ENCODE measurements around the gene FAIM2. TPM values are rescaled to one million over a fixed set of nuclear protein-coding genes. Genes with fewer than 3 reads are reported as not detected.

Gene FAIM2
- total RNA-seq, 4 donors from 2014 or later, result 4.1 to 10.3 (median 7.4) TPM

DNA sequence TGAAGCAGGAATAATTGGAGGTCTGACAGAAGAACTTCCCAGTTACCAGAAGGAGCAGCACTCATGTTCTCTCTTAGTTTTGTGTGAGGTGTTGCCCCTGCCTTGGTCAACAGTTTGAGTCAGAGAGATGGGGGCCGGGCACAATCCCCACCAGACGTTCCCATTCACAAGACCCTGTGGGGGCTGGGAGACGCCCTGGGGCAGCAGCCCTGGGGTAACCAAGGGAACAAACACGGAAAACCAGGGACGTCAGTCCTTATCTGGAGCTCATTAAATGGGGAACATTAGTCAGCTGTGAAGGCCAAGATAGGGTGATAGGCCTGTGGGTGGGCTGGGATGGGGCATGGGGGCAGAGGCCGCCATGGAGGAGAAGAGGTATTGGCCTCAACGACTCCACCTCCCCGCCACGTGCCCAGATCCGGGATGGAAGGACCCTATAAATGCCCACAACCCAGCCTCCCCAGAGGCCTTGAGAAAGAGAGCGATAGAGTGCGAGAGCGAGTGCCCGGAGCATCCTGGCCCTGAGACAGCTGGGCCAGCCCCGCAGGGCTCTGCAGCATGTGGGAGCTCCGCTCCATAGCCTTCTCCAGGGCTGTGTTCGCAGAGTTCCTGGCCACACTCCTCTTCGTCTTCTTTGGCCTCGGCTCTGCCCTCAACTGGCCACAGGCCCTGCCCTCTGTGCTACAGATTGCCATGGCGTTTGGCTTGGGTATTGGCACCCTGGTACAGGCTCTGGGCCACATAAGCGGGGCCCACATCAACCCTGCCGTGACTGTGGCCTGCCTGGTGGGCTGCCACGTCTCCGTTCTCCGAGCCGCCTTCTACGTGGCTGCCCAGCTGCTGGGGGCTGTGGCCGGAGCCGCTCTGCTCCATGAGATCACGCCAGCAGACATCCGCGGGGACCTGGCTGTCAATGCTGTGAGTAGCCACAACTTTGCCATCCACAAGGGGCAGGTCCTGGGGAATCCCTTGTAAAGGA, 46.9 kb upstream of the FAIM2 start, which contains the start of gene AQP2:
TSS of gene AQP2 (plus strand) at position 465 of the 979 bp plus-strand sequence. CDS start at position 559, 94 bp downstream.
- intact Hi-C loops (cut with DNase I), result no loop called here
- Histone ChIP-seq H3K27me3 (peaks cover 0 to 52% (median 15%) of the 10 kb centered on the region in 4 donors), H3K9me3 (no peaks in the 10 kb centered on the region), H3K4me3 (no peak within 1 kb of the TSS), H3K27ac (replicated peaks in 1 of 4) (no peak within 1 kb of the TSS), H3K4me1 (peaks cover 0 to 11% (median 7%) of the 10 kb centered on the region in 4 donors), H3K36me3 (no peaks in the 10 kb centered on the region)
- no peak for DNase-seq (ENCODE audit: extremely low spot score)
- no peak for TF ChIP-seq EP300 (IDR thresholded peaks at IDR 0.05)
- TF ChIP-seq POLR2A (IDR thresholded peaks at IDR 0.05; ENCODE audit: low read depth), result no peak
- TF ChIP-seq, protein P1, sequence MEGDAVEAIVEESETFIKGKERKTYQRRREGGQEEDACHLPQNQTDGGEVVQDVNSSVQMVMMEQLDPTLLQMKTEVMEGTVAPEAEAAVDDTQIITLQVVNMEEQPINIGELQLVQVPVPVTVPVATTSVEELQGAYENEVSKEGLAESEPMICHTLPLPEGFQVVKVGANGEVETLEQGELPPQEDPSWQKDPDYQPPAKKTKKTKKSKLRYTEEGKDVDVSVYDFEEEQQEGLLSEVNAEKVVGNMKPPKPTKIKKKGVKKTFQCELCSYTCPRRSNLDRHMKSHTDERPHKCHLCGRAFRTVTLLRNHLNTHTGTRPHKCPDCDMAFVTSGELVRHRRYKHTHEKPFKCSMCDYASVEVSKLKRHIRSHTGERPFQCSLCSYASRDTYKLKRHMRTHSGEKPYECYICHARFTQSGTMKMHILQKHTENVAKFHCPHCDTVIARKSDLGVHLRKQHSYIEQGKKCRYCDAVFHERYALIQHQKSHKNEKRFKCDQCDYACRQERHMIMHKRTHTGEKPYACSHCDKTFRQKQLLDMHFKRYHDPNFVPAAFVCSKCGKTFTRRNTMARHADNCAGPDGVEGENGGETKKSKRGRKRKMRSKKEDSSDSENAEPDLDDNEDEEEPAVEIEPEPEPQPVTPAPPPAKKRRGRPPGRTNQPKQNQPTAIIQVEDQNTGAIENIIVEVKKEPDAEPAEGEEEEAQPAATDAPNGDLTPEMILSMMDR (IDR thresholded peaks at IDR 0.05), result no peak
- no peak for TF ChIP-seq POLR2AphosphoS5 (IDR thresholded peaks at IDR 0.05)
- 93% methylated on average over 13 of the region's 32 CpGs for WGBS

DNA sequence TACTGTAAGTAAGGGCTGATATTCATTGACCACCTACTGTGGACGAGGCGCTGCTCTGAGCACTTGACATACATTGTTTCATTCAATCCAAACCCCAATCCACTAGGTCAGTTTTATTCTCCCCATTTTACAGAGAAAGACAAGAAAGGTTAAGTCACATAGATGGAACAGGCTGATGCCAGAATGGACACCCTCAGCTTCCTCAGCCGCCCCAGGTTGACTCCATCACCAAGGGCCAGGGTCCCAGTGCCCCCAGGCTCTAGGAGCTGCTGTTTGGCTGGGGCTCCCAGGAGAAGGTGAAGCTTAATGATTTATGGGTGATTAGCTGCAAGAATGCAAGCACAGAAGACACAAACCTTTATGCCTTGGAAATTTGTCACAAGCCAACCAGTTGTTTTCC, 46.2 kb upstream of the FAIM2 start:
- DNase-seq (ENCODE audit: extremely low spot score), result no peak
- WGBS, result 100% methylated on average over 3 of the region's 3 CpGs
- Histone ChIP-seq H3K27ac (replicated peaks in 1 of 4) (no peak overlapping the region), H3K4me1 (peaks cover 5 to 11% (median 10%) of the 10 kb centered on the region in 4 donors), H3K9me3 (no peaks in the 10 kb centered on the region), H3K4me3 (no peak overlapping the region), H3K27me3 (peaks cover 0 to 45% (median 8%) of the 10 kb centered on the region in 4 donors), H3K36me3 (no peaks in the 10 kb centered on the region)
- intact Hi-C loops (cut with DNase I), result loop anchor here (5.0 kb wide), 1 partner anchor 83 kb away; no protein-coding TSS in a partner anchor
- TF ChIP-seq POLR2A (IDR thresholded peaks at IDR 0.05; ENCODE audit: low read depth) (no peak), POLR2AphosphoS5 (IDR thresholded peaks at IDR 0.05) (no peak), EP300 (IDR thresholded peaks at IDR 0.05) (no peak)
- TF ChIP-seq, protein P1 (IDR thresholded peaks at IDR 0.05), result no peak

DNA sequence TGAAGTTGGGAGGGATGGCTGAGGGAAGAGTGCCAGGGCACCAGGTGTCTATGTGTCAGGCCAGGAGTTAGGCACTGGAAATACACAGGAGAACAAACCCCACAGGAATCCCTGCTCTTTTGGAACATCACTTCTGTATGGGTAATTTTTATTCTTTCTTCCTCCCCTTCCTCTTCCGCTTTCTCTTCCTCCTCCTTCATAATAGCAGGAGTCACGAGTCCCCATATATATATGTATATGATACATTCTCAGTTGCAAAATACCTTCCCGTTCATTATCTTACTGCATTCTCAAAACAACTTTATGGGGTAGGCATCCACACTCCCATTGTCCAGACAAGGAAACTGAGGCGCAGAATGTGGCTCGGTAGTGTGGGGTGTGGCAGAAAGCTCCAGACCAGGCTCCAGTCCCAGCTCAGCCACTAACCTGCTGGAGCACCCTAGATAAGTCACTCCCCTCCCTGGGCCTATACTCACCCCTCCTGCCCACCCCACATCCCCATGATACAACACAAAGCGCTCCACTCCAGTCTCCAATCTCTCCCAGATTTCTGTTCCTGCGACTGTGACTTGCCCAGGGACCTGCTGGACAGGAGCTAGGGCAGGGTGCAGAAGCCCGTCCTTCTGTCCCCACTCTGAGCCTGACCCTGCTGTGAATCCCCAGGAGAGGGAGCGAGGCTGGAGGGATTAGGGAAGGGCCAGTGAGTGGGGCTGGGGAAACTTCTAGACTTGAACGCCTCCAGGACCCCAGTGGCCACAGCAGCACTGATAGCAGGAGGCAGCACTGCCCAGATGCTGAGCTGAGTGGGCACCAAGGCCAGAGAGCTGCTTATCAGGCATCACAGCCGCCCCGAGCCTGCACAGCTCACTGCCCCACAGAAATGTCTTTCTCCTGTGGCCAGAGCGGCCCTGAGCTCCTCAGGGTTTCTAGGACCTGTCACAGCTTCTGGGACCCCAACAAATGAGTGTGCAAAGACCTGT, 45.5 kb upstream of the FAIM2 start:
- WGBS, result 92% methylated on average over 11 of the region's 13 CpGs
- Histone ChIP-seq H3K9me3 (no peaks in the 10 kb centered on the region), H3K4me1 (peaks cover 5 to 11% (median 10%) of the 10 kb centered on the region in 4 donors), H3K4me3 (no peak overlapping the region), H3K27me3 (peaks cover 0 to 38% (median 2%) of the 10 kb centered on the region in 4 donors), H3K27ac (replicated peaks in 1 of 4) (no peak overlapping the region), H3K36me3 (no peaks in the 10 kb centered on the region)
- no peak for DNase-seq (ENCODE audit: extremely low spot score)
- TF ChIP-seq POLR2A (IDR thresholded peaks at IDR 0.05; ENCODE audit: low read depth), result no peak
- no peak for TF ChIP-seq EP300 (IDR thresholded peaks at IDR 0.05)
- no peak for TF ChIP-seq POLR2AphosphoS5 (IDR thresholded peaks at IDR 0.05)
- TF ChIP-seq, protein P1 (IDR thresholded peaks at IDR 0.05), result no peak
- intact Hi-C loops (cut with DNase I), result loop anchor here (5.0 kb wide), 1 partner anchor 82 kb away; no protein-coding TSS in a partner anchor

DNA sequence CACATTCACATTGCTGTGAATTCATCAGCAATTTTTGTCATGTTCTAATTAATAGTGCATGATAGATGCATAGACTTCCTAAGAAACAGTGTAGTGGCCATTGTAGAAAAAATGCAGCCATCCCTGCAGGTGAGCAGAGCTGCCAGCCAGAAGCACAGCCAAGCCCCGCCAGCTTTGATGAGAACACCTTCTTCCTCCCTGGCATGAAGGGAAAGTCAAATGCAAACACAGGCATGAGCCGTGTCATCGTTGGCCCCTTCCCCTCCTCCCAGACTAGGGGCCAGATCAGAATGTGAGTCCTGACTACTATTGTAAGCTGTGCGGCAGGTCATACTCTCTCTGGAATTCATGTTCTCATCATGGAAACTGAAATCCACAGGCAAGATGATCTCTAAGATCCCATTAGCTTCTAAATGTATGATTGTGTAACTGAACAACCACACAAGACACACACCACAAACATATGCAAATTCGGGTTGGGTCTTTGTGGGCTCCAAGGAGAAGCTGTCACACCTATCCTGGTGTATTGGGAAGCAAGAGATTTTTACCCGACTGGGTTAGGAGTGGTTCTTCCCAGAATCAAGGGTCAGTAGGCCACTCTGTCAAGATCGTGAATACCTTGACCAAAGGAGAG, 44.0 kb upstream of the FAIM2 start:
- H3K9me3 ChIP-seq, result no peaks in the 10 kb centered on the region
- WGBS, result 88% methylated on average over 7 of the region's 7 CpGs
- no peak for DNase-seq (ENCODE audit: extremely low spot score)
- peaks cover 0 to 25% (median 0%) of the 10 kb centered on the region in 4 donors for H3K27me3 ChIP-seq
- TF ChIP-seq POLR2AphosphoS5 (IDR thresholded peaks at IDR 0.05) (no peak), POLR2A (IDR thresholded peaks at IDR 0.05; ENCODE audit: low read depth) (no peak), EP300 (IDR thresholded peaks at IDR 0.05) (no peak)
- TF ChIP-seq, protein P1 (IDR thresholded peaks at IDR 0.05), result no peak
- peaks cover 5 to 11% (median 10%) of the 10 kb centered on the region in 4 donors for H3K4me1 ChIP-seq
- no peaks in the 10 kb centered on the region for H3K36me3 ChIP-seq
- no peak overlapping the region for H3K27ac ChIP-seq (replicated peaks in 1 of 4)
- intact Hi-C loops (cut with DNase I), result loop anchor here (5.0 kb wide), 1 partner anchor 80 kb away; no protein-coding TSS in a partner anchor
- no peak overlapping the region for H3K4me3 ChIP-seq

All from esophagus muscularis mucosa (tissue), 4 donors.